ENCODE results near the gene CHRNA7.

- TF ChIP-seq CBX2 (IDR thresholded peaks at IDR 0.05; ENCODE audit: borderline replicate concordance, low read depth): no peak
- no peak for TF ChIP-seq POLR2A (IDR thresholded peaks at IDR 0.05; ENCODE audit: low read length)
These were observed 1.4 kb upstream of the CHRNA7 start for GRCh38 chr15:32028921-32029320.
